MM.1S (cell line): ENCODE measurements around the gene LHPP.

Experiments used
- EZH2 ChIP-seq: fragments of 300-600 bp; sonication (generic); optimal IDR thresholded peaks from 2 replicates; pipeline ENCODE3; 2017; ENCODE audit warnings: low read depth, mild to moderate bottlenecking, antibody characterized with exemption, low read length, mixed read lengths
- EZH2phosphoT487 ChIP-seq: fragments of 300-600 bp; sonication (generic); IDR thresholded peaks from 2 replicates; pipeline ENCODE4 v1.6.1; 2018; ENCODE audit warnings: antibody characterized with exemption, low read length
- TF ChIP-seq, protein P1 (sequence below): fragments of 300-600 bp; sonication (generic); IDR thresholded peaks from 2 replicates; pipeline ENCODE4 v1.5.1; 2016; ENCODE audit warnings: antibody characterized with exemption, low read length, mixed read lengths

DNA sequence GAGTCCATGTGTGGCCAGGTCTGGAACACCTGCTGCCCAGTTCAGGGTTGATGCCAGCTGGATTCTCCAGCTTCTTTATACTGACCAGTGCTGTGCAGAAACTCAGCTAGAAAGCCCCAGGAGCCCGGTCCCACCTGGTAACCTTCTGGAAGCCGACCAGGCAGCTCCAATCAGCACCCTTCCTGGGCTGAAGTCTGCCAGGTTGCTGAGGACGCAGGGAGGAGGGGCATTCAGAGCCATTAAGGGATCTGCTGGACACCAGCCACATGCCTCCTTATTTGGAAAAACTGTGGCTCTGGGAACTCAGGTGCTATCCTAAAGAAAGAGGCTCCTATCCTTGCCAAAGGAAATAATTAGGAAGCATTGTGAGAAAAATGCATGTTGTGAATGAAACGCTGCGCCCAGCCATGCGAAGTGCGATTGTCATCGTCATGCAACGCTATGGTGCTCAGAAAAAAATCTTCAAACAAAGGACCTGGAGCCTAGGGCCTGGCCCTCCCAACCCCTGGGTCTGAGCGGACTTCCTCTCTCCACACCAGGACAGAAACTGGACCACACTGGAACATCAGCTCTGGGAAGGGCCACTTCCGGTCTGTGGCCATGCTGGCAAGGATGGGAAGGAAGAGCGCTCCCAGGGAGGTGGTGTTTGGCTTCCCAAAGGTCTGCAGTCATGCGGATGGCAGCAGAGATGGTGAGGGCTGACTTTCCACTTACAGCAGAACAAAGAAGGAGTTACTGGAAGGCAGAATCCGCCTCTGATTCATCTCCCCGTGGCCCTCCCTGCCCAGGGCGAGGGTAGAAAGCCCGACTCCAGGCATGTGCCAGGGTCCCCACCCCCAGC is 192.4 kb downstream of the LHPP start:
- TF ChIP-seq, protein P1, sequence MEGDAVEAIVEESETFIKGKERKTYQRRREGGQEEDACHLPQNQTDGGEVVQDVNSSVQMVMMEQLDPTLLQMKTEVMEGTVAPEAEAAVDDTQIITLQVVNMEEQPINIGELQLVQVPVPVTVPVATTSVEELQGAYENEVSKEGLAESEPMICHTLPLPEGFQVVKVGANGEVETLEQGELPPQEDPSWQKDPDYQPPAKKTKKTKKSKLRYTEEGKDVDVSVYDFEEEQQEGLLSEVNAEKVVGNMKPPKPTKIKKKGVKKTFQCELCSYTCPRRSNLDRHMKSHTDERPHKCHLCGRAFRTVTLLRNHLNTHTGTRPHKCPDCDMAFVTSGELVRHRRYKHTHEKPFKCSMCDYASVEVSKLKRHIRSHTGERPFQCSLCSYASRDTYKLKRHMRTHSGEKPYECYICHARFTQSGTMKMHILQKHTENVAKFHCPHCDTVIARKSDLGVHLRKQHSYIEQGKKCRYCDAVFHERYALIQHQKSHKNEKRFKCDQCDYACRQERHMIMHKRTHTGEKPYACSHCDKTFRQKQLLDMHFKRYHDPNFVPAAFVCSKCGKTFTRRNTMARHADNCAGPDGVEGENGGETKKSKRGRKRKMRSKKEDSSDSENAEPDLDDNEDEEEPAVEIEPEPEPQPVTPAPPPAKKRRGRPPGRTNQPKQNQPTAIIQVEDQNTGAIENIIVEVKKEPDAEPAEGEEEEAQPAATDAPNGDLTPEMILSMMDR, result no peak
- no peak for TF ChIP-seq EZH2phosphoT487
- no peak for TF ChIP-seq EZH2
